ENCODE measurements around the gene NHEJ1.

DNA sequence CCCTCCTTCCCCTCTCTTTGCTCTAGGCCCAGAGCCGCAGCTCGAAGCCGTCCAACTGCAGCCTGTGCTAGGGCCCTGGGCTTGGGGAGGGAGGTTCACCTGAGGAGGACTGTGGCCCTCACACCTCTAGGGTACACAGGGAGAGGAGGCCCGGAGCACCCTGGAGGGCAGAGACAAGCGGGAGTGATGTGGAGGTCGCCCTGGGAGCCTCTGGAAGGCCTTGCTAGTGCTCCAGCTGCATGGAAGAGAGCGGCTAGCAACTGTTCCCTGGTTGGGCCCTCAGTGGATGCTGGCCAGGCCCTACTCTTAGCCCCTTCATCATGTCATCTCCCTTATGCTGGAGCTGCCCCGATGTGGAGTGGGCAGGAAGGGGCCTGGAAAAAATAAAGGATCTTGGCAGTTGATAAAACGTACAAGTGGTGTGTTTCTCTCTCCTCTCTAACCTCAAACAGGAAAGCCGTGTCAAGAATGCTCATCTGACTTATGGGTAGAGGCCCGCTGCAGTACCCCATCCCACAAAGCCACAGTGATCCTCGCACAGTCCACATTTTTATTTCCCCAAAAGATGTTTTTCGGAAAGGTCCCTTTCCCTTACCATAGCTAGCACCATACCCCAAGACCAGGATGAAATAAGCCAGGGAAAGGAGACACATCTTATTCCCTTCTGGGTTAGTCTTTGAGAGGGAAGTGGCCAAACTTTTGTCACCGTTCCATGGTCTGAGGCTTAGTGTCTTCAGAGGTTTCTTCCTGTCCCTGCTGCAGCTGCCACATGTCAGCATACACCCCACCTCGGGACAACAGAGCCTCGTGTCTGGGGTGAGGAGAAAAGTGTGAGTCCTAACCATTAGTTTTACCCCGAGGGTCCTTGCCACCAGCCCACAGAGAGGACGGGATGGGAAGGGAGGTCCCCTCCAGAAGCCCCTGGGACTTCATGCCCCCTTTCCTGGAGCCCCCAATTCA lies 48.9 kb upstream of the NHEJ1 start:
- TF ChIP-seq, protein P1, sequence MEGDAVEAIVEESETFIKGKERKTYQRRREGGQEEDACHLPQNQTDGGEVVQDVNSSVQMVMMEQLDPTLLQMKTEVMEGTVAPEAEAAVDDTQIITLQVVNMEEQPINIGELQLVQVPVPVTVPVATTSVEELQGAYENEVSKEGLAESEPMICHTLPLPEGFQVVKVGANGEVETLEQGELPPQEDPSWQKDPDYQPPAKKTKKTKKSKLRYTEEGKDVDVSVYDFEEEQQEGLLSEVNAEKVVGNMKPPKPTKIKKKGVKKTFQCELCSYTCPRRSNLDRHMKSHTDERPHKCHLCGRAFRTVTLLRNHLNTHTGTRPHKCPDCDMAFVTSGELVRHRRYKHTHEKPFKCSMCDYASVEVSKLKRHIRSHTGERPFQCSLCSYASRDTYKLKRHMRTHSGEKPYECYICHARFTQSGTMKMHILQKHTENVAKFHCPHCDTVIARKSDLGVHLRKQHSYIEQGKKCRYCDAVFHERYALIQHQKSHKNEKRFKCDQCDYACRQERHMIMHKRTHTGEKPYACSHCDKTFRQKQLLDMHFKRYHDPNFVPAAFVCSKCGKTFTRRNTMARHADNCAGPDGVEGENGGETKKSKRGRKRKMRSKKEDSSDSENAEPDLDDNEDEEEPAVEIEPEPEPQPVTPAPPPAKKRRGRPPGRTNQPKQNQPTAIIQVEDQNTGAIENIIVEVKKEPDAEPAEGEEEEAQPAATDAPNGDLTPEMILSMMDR (conservative IDR thresholded peaks at IDR 0.05; ENCODE audit: low read length), result no peak
- TF ChIP-seq EZH2phosphoT487 (IDR thresholded peaks at IDR 0.05; ENCODE audit: borderline replicate concordance, low read depth, low read length), result no peak
